Stimulated activated CD4-positive, alpha-beta T cell treated with anti-CD3 and anti-CD28 coated beads, TNF-alpha, amount 100 ng/mL, for 1 hour (primary cell): ENCODE data around the gene GPC5.

Source experiments
- DNase-seq, 3 donors: peaks; one replicate each; pipeline ENCODE4 v3.0.0-alpha.2; 2020; ENCODE audit warnings: low read depth in 3 of 3, low spot score in 1 of 3

The GPC5 gene

DNA sequence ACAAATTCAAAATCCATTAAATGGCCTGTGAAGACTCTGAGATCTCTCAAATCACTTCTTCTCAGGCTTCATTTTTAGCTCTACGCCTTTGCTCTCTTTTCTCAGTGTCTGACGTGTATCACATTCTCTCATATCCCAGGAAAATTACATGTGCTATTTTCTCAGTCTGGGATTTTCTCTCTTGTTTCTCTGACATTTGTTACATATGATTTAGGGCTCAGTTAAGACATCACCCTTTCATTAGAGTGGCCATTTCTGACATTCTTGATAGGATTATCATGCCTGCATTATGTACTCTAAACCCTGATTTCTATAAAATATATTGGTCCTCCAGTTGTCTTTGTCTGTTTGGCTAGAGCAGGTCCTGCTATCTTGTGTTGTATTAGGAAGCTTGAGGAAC, 136.6 kb downstream of the GPC5 start:
- no peak for DNase-seq

DNA sequence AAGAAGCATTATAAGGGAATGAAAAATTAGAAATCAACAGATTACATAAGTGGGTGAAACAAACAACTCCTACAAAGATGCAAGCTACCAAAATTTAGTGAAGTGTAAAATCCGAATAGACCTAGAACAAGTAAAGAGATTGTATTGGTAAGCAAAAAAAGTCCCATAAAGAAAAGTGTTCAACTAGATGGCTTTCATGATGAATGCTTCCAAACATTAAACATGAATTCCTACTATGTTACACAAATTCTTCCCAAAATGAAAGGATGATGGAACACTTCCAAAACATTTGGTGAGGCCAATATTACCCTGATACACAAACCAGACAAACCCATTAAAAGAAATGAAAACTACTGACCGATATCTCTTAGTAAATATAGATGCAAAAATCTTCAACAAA, 139.0 kb downstream of the GPC5 start:
- DNase-seq = no peak

DNA sequence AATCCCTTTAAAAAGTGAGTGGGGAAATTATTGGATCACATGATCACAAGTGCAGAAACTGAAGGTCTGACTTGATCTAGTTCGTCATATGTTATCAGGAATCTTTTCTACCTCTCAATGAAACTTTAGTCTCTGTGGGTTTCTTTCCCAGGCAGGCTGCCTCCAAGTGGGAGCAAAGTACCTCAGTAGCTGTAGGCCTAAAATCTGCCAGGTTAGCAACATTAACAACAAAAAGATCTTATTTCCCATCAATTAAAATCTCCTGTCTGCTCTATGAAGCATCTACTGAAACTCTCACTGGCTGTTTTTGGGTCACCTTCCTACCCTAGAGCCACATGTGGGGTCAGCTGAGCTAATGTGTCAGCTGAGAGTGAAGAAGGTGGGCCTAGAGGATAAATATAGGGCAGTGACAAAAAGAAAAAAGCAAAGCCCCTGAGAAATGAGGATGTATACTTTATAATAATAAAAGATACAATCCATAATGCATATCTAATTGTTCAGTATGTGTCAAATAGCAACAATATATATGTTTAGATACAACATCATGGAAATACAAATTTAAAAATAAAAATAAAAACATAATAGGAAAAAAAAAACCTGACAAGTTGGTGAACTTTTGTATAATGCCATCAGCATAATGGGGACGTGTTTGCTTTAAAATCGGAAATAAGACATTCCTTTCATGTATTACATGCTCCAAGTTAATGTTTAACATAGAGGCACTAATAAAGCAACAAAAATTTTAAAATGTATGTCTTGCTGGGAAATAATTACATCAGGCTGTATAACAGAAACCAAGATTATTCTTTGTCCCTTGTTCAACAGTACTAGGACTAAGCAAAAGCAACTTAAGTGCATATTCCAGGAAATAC, 141.1 kb downstream of the GPC5 start:
- DNase-seq = no peak

DNA sequence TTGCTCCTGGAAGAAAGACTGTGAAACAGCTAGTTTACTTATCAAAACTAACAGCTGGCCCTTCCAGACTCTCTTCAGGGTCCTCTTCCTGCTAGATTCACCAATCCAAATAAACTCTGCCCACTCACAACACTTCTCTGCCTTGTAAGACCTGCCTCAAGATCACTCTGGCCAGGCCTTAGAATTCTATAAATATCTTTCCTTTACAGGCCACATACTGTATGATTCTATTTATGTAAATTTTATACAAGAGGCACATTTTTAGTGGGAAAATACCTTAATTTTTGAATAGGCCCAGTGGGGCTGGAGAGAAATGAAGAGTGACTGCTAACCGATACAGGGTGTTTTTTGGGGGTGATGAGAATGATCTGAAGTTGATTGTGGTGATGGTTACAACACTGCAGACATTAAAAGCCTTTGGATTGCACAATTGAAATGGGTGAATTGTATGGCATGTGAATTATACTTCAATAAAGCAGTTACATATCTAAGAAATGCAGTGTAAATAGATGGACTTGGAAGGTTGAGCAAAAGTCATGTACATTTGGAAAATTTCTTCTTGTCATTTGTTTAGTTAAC, 141.8 kb downstream of the GPC5 start:
- DNase-seq = no peak

DNA sequence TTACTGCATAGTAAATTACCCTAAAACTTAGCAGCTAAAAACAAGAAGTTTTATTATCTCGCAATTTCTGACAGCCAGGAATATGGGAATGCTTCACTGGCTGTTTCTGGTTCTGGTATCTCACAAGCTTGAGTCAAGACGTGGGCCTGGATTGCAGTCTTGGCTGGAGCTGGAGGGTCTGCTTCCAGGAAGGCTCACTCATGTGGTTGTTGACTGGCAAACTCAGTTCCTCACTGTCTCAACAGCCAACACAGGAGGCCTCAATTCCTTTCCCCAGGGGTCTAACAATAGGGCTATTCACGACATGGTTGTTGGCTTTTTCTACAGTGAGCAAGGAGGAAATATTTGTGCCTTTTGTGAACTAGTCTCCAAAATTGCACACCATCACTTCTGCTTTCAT, 146.3 kb downstream of the GPC5 start:
- DNase-seq = no peak

DNA sequence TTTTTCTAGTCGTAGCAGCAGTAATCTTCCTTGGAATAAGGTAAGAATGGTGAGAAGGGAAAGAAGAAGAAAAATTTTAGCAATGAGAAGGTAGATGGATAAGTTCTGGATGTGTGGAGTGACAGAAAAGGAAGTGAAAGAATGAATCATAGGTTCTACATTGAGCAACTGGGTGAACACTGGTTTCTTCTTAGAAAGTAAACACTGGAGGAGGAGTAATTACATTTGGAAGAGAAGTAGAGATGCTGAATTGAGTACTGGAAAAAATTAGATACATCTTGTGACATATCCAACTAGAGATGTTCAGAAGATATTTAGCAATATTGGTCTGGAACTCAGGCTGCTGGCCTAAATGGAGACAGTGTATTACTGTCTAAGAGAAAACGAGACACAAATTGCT, 148.5 kb downstream of the GPC5 start:
- no peak for DNase-seq

DNA sequence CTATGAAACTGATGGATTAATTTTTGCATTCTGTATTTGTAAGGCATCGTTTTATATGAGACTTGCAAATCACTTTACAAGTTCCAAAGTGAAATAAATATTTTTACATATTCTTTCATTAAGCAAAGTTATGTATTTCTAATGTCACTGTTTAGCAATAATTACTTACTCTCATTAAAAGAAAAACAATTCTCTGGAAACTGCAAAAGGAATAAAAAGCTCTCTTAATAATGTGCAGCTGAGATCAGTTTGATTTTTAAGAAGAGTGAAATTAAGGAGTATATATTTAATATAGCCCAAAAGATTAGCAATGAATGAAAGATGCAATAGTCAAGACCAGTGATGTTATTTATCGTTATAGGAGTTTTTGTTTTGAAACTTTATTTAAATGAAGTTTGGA, 155.2 kb downstream of the GPC5 start:
- DNase-seq = no peak

DNA sequence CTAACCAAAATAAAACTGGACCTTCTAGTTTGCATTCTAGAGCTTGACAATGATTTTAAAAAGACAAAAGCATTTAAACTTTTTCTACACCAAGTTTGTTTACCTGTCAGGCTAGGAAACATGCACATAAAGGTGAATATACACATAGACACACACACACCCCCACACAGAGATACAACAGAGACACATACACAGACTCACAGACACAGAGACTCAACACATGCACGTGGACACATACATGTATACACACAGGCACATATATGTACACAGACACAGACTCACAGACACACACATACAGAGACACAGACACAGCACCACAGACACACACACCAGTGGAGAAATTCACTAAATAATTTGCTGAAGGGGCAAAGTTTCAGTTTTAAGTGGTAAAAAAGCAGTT, 155.7 kb downstream of the GPC5 start:
- no peak for DNase-seq

DNA sequence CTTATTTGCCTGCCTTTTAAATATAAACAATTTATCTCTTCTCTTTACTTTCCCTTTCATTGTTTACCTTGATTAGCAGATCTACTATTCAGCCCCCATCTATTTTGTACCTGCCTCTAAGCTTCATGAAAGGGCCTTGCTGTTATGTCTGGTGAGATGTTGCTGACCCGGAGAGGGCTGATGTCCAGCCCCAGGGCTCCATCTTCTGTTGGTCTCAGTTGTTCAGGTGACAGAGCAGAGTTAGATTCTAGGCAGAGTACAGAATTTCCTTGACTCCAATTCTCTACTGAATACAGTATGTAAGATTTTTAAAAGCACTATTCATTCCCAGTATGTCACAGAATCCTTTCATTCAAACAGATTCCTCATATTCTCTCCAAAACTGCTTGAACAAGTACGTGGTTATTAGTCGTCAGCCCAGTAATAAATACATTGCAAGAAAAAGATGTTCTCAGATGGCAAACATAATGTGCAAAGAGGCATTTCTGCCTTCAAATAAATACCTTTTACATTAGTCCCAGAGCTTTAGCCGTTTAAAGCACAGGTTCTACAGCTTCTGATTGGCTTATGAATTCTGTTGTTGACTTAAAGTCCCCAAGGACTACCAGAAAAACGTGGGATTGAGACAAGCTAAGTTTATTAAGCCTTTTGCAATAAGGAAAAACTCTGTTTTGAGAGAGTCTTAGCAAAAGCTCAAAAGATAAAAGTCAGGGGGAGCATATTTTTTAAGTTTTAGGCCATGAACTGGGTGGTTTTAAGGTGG, 159.1 kb downstream of the GPC5 start:
- DNase-seq = no peak

DNA sequence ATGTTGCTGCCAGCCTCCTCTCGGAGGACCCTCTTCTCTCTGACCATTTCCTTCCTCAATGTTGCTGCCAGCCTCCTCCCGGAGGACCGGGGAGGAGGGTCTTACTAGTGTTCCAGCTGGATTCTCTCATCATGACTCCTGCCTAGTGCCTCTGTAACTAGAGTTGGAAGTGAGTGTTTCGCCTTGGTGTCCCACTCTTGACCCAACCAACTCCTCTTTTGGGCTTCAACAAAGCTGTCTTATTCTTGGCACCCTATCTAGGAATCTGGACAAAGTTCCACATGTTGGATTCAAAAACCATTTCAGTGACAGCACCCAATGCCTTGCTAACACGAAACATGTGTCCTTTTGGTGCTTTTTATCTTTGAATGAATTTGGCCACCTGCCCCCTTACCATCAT, 165.4 kb downstream of the GPC5 start:
- DNase-seq = no peak

DNA sequence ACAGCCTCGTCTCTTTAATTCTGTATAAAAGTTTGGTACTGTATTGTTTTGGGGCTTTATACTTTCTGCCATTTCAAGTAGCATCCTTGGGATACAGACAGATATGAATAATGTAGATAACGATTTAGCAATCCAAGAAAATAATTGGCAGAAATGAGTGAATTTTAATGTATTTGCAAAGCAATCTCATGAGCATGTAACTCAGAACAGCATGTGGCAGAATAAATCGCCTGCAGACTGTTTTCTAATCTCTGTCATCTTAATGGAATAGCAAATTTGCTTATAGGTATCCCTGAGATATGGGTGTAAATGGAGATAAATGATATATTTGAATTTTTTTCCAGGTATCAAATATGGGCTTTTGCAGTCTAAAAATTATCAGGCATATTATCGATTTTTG, 166.0 kb downstream of the GPC5 start:
- no peak for DNase-seq

DNA sequence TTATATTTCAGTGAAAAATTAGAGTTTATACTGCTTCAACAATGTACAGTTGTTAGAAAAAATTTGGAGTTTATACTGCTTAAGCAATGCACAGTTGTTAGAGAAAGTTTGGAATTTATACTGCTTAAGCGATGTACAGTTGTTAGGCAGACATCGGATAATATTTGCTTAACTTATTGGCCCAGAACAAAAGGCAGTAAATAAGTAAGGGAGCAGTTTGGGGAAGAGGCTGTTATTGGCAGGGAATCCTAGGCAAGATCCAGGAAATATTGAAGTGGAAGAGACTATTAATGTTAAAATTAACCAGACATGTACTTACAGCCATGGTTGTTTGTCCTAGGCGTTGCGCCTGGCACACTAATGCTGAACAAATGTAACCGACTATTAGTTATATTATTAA, 166.9 kb downstream of the GPC5 start:
- DNase-seq = no peak

DNA sequence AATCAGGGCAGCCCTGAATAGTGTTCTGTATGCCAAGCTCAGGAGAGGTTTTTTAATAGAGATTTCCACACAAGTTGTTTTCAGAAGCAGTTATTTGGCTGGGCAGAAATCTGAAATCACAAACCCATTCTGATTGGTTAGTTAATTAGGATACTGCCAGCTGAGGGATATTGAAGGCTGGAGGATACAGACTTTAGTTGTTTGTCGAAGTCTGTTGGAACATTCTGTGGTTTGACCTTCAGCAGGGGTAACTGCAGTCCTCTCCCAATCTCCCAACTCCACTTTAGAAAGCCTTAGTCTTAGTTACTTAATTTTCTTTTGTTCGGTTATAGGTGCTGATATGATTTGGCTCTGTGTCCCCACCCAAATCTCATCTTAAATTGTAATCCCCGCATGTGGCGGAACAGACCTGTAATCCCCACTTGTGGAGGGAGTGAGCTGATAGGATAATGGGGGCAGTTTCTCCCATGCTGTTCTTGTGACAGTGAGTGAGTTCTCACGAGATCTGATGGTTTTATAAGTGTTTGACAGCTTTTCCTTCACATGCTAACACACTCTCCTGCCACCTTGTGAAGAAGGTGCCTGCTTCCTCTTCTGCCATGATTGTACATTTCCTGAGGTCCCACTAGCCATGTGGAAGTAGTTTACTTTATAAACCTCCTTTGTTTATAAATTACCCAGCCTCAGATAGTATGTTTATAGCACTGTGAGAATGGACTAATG, 169.2 kb downstream of the GPC5 start:
- DNase-seq = no peak

DNA sequence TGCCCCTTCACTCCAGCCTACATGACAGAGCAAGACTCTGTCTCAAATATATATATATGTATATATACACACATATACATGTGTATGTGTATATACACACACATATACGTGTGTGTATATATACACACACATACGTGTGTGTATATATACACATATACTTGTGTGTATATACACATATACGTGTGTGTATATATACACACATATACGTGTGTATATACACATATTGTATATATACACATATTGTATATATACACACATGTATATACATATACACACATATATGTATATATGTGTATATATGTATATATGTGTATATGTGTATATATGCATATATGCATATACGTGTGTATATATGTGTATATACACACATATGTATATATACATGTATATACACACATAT, 173.3 kb downstream of the GPC5 start:
- DNase-seq = no peak

DNA sequence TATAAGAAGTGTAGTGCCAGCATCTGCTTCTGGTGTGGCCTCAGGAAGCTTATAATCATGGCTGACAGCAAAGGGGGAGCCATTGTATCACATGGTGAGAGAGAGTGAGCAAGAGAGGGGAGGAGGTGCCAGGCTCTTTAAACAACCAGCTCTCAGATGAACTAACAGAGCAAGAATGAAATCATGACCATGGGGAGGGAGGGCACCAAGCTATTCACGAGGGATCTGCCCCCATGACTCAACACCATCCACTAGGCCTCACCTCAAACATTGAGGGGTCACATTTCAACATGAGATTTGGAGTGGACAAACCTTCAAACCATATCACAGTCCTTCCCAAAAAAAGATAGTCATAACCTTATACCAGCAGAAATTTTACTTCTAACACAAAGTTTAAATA, 174.0 kb downstream of the GPC5 start:
- no peak for DNase-seq

DNA sequence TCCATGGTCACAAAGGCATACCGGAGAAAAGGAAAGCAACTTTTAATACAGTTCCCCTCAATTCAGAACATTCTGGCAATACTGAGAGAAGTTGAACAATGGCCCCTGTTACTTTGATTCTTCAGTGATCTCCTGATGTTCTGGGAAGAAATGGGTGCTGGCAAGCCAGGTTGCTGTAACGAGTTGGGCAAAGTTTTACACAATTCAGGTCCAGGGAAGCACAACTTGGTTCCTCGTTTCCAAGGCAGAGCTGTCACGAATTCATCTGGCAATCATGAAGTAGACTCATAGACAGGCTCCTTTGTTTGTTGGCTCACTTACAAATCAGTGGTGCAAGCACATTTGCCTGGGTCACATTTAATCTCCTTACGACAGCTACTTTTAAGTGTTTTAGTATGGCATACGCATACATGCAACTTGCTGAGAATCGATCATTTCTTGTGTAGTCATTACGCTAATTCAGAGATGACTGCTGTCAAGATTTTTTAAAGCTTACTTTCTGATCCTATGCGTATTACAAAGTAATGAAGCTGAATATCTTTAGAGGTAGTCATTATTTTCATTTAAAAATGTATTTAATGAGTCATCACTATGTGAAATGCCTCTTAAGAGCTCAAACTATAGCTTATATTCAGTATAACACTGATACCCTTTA, 174.7 kb downstream of the GPC5 start:
- no peak for DNase-seq

DNA sequence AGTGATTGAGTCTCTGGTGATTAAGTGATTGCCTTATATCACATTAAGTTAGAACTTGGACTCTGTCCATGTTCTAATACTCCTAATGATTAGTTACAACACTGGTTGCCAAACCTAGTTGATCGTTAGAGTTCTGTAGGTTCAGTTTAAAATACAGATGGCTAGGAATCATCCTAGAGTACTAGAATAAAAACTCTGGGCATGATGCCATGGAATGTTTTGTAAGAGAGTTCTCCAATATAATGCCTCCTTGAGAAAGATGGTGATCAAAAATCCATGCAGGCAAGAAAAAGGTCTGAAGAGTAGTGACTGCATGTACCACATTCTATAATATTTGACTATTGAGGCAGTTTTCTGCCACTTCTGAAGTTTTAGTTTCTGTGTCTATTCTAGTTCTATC, 176.3 kb downstream of the GPC5 start:
- no peak for DNase-seq

DNA sequence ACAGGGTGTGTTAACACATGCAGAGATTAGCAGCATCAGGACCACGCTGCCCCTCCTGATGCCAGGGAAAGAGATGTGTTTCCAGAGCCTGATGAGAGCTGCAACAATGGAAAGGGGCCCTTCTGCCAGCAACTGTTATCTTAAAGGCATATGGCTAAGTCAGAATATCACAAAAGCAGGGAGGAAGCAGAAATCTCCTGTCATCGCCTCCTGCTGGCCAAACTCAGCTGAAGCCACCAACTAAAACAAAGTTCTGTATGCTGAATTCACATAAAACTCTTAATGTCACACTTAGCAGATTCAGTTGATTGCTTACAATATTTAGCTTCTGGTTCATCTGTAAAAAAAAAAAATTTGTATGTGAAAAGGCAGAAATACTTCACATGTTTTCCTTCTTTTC, 178.2 kb downstream of the GPC5 start:
- DNase-seq = no peak

DNA sequence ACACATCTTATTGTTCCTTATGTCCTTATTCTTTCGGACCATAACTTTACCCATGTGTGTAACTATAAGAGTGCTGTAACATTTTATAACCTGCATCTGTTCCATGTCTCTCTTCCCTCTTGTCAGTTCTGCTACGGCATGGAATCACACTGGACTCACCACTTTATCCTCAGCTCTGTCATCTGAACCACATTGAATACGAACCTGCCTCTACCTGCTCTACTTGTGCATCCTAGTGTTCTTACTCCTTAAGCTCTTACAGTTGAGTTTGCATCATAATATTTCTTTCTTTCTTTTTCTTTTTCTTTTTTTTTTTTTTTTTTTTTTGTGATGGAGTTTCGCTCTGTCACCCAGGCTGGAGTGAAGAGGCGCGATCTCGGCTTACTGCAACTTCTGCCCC, 180.9 kb downstream of the GPC5 start:
- no peak for DNase-seq

DNA sequence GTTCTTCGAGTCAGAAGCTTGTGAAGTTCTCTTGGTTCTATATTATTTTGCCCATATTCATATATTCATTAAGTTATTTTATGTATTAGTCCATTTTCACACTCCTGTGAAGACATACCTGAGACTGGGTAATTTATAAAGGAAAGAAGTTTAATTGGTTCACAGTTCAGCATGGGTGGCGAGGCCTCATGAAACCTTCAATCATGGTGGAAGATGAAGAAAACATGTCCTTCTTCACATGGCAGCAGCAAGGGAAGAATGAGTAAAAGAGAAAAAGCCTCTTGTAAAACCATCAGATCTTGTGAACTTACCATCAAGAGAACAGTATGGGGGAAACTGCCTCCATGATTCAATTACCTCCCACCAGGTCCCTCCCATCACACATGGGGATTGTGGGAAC, 182.3 kb downstream of the GPC5 start:
- DNase-seq = no peak

DNA sequence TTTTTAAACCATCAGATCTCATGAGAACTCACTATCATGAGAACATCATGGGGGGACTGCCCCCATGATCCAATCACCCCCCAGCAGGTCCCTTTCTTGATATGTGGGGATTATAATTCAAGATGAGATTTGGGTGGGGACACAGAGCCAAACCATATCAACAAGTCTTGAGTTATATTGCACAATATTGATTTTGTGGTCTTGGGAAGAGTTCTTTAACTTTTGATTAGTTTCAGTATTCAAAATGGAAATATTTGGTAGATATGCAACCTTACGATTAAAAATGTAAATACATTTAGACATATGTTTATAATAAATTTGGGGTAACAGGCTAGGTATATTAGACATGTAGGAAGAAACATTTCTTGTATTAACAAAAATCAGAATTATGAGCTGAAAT, 188.2 kb downstream of the GPC5 start:
- no peak for DNase-seq
